Esophagus muscularis mucosa (tissue), 4 donors: ENCODE data around the gene PRKCE.

Experiments
- CTCF ChIP-seq, 3 experiments: fragments of 200-600 bp in 2 of 3; fragments of 450-650 bp in 1 of 3; sonication (generic) in 2 of 3; IDR thresholded peaks; one replicate each; pipeline ENCODE4 v1.5.1; 2017 to 2019; ENCODE audit warnings: antibody characterized with exemption in 3 of 3, mild to moderate bottlenecking in 2 of 3, moderate library complexity in 1 of 3
- EP300 ChIP-seq: sonication (generic); formaldehyde crosslinking; IDR thresholded peaks from one replicate; pipeline ENCODE4 v1.6.1; 2017; ENCODE audit warnings: antibody characterized with exemption
- POLR2A ChIP-seq: fragments of 450-650 bp; IDR thresholded peaks from one replicate; pipeline ENCODE4 v1.6.1; 2017; ENCODE audit warnings: antibody characterized with exemption, moderate library complexity, mild to moderate bottlenecking, low read depth
- POLR2AphosphoS5 ChIP-seq, 2 donors: sonication (generic); formaldehyde crosslinking; IDR thresholded peaks; one replicate each; pipeline ENCODE4 v1.6.1; 2017; ENCODE audit warnings: antibody characterized with exemption in 2 of 2

GRCh38 chr2:46013726-46014125 lies 362.3 kb downstream of the PRKCE start:
- no peak for TF ChIP-seq CTCF (IDR thresholded peaks at IDR 0.05)
- no peak for TF ChIP-seq POLR2AphosphoS5 (IDR thresholded peaks at IDR 0.05)
- no peak for TF ChIP-seq POLR2A
- TF ChIP-seq EP300 = no peak
